RWPE1 (cell line): ENCODE measurements around the gene ACSS1.

Source experiments
- CTCF ChIA-PET: fragments of 350-600 bp; sonication (Branson Sonifier 250); formaldehyde crosslinking; extraction: SDS; loops from one replicate; lab custom pipeline; 2021; lab: Yijun Ruan, JAX
- POLR2A ChIA-PET: fragments of 400-600 bp; formaldehyde crosslinking; extraction: SDS; loops from one replicate; lab custom pipeline; 2020; ENCODE audit warnings: antibody characterized with exemption; ENCODE audit not compliant: low non-redundant PET; lab: Yijun Ruan, JAX
- DNase-seq: peaks from one replicate; pipeline ENCODE4 v3.0.0; 2012; ENCODE audit warnings: low spot score
- H3K27ac ChIP-seq: fragments of 450-650 bp; 2 replicates; pipeline ENCODE4 v1.5.1; 2017
- TF ChIP-seq, protein P1 (sequence below): fragments of 450-650 bp; conservative IDR thresholded peaks from 2 replicates; pipeline ENCODE4 v1.5.1; 2017; ENCODE audit warnings: low read depth, mild to moderate bottlenecking

The ACSS1 gene

DNA sequence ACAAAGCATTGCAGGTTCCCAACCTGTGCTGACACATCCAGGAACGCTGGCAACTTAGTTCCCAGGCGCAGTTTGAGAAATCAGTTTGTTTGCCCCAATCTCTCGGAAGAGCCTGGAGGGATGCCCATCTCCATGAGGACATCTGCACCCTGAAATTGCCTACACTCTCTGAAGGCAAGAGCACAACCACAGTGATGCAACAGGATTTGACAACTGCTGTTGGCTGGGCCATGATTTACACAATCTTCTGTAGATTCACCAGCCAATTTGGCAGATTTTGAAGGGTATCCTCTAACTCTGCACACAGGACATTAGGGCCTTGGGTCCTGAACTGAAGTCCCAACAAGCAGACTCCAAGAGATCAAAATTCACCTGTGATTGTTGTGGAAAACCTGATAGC is 68.8 kb downstream of the ACSS1 start:
- ChIA-PET POLR2A (no interaction called here), CTCF (interaction anchor here (0.7 kb wide), 1 partner anchor 85 kb away, joined by 3 read pairs; no protein-coding TSS in a partner anchor)
- no peak overlapping the region for H3K27ac ChIP-seq
- TF ChIP-seq, protein P1, sequence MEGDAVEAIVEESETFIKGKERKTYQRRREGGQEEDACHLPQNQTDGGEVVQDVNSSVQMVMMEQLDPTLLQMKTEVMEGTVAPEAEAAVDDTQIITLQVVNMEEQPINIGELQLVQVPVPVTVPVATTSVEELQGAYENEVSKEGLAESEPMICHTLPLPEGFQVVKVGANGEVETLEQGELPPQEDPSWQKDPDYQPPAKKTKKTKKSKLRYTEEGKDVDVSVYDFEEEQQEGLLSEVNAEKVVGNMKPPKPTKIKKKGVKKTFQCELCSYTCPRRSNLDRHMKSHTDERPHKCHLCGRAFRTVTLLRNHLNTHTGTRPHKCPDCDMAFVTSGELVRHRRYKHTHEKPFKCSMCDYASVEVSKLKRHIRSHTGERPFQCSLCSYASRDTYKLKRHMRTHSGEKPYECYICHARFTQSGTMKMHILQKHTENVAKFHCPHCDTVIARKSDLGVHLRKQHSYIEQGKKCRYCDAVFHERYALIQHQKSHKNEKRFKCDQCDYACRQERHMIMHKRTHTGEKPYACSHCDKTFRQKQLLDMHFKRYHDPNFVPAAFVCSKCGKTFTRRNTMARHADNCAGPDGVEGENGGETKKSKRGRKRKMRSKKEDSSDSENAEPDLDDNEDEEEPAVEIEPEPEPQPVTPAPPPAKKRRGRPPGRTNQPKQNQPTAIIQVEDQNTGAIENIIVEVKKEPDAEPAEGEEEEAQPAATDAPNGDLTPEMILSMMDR, result no peak
- no peak for DNase-seq

DNA sequence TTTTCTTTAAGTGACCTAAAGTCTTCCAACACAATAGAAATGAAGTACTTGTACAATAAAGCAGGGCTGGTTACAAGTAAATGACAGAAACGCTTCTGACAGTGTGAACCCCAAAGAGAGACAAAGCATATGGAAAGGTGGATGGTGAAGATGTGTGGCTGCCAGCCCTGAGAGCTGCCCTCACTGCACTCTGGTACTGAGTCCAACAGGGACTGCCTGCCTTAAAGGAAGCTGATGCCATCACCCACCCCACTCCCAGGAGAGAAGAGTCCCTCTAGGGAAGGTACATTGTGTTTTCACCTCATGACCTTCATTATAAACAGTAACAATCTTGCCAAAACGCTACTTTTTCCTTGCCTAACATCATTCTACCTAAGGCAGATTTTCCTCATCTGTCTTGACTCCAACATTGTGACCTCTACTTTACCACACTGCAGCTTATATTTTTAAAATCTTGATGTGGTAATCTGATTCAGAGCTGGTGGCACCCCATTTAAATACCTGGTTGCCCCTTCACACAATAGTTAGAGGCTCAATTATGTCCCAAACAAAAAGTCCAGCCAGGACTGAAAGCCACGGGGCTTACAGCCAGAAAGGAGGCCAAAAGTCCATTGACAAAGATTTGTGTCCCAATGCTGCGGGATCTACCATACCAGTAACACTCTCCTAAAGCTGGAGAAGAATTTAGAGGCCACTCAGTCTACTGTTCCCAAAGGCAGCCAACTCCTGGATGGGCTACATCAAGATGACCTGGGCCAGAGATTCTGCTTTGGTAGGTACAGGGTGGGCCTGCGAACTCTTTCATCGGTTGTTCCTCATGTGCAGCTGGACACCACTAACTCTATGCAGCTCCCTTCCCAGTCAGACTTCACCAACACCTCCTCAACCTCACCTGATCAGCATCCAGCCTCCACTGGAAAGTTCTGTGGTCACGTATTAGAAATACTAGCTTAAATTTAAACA is 69.8 kb downstream of the ACSS1 start:
- CTCF ChIA-PET, result interaction anchor here (0.7 kb wide), 1 partner anchor 86 kb away, joined by 3 read pairs; no protein-coding TSS in a partner anchor
- DNase-seq, result no peak
- POLR2A ChIA-PET, result no interaction called here
- H3K27ac ChIP-seq, result no peak overlapping the region
- TF ChIP-seq, protein P1, result no peak

DNA sequence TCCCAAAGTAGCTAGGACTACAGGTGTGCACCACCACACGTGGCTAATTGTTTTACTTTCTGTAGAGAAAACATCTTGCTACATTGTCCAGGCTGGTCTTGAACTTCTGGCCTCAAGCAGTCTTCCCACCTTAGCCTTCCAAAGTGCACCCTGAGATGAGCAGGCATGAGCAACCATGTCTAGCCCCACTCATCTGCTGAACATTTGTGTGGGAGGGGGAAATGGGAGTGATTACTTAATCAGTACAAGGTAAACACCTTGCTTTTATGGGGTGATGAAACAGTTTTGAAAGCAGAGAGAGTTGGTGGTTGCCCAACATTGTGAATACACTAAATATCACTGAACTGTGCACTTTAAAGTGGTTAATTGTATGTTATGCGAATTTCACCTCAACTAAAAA is 70.7 kb downstream of the ACSS1 start:
- H3K27ac ChIP-seq, result no peak overlapping the region
- CTCF ChIA-PET, result no interaction called here
- DNase-seq, result no peak
- POLR2A ChIA-PET, result no interaction called here
- TF ChIP-seq, protein P1, result no peak

DNA sequence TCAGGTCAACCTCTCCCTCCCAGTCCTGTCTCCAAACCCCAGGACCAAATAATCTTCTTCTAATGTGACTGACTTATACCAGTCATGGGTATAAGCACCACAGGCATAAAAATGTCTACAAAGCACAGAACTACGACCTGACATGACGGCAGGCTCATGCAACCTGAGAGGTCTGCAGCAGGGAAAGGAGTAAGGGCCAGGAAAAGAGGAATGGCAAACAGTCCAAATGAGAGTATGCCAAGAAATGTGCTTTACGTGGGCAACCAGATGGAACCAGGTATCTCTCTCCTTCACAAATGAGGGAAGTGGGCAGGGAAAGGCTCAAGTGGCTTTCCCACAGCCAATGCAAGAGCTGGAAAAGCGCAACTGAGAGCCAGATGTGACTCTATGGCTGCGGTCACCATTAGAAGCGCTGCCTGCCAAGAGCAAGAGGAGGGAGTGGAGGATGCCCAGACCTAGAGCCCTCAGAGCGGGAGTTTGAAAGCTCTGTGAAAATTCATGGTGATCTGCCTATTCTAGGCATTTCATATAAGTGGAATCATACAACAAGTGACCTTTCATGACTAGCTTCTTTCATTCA is 71.4 kb downstream of the ACSS1 start:
- POLR2A ChIA-PET, result no interaction called here
- TF ChIP-seq, protein P1, result no peak
- CTCF ChIA-PET, result no interaction called here

DNA sequence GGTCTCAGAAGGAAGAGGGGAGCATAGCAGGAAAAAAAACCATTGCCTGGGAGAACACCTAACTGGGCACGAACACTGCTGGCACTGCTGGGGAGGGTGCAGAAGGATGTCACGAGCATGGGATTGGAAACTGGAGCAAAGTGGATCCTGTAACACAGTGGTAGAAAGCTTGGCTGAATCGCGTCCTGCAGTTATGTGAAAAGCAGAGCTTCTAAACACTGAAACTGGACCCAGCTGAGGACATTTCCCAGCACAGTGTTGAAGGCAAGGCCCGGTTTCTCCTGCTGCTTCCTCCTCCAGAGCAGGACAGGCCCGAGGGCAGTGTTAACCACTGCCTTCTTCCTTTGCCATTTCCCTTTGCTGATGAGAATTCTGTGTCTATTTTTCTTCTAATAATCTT is 72.1 kb downstream of the ACSS1 start:
- no peak overlapping the region for H3K27ac ChIP-seq
- TF ChIP-seq, protein P1, result no peak
- CTCF ChIA-PET, result no interaction called here
- POLR2A ChIA-PET, result no interaction called here
- DNase-seq, result no peak

More for the DNA sequence above, 71.4 kb downstream of the ACSS1 start:
- DNase-seq, result no peak
- no peak overlapping the region for H3K27ac ChIP-seq

DNA sequence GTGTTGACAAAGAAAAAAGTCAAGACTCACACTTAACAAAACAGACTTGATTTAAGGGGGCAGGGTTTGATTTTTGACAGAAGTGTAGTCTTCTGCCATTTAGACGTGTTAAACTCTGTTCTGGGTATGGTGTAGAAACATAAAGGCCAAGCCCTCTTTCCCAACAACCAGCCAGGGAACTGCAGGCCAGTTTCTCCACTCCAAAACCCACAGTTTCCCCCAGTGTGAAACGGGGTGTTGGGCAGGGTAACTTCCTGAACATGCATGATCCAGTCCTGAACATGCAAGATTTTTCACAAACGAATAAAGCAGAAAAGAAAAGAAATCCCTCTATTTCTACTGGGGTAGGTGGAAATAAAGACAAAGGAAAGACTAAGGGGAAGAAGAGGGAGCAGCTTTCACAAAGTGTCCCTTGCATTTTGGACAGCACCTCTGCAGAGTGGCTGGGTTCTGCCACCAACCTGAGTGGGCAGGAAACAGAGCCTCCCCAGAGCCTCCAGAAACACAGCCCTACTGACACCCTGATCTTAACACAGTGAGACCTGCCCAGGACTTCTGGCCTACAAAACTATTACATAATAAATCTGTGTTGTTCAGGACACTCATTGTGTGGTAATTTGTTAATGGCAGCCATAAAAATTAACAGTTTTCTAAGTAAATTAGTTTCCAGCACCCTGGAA is 72.8 kb downstream of the ACSS1 start:
- DNase-seq, result no peak
- ChIA-PET CTCF (no interaction called here), POLR2A (no interaction called here)
- TF ChIP-seq, protein P1, result no peak
- no peak overlapping the region for H3K27ac ChIP-seq
